ENCODE data around the gene PLCG1.

Gene PLCG1

GRCh38 chr20:41179961-41180360, 42.6 kb downstream of the PLCG1 start:
- DNase-seq (ENCODE audit: low read depth): no peak

- DNase-seq (ENCODE audit: low read depth): no peak
These were observed 43.4 kb downstream of the PLCG1 start for GRCh38 chr20:41180599-41181333.

GRCh38 chr20:41181567-41181966, 44.2 kb downstream of the PLCG1 start:
- no peak for DNase-seq (ENCODE audit: low read depth)

GRCh38 chr20:41182296-41183212, 45.2 kb downstream of the PLCG1 start:
- no peak for DNase-seq (ENCODE audit: low read depth)

GRCh38 chr20:41183391-41183790, 46.0 kb downstream of the PLCG1 start:
- DNase-seq (ENCODE audit: low read depth): no peak

GRCh38 chr20:41183831-41184230, 46.5 kb downstream of the PLCG1 start:
- DNase-seq (ENCODE audit: low read depth): no peak

- DNase-seq (ENCODE audit: low read depth): no peak
These were observed 47.8 kb downstream of the PLCG1 start for GRCh38 chr20:41185013-41185757.

GRCh38 chr20:41187668-41188067, 50.3 kb downstream of the PLCG1 start:
- DNase-seq (ENCODE audit: low read depth): no peak

GRCh38 chr20:41191562-41192500, 54.5 kb downstream of the PLCG1 start:
- no peak for DNase-seq (ENCODE audit: low read depth)

- no peak for DNase-seq (ENCODE audit: low read depth)
These were observed 55.2 kb downstream of the PLCG1 start for GRCh38 chr20:41192575-41192974.

GRCh38 chr20:41196653-41197225, 59.4 kb downstream of the PLCG1 start:
- no peak for DNase-seq (ENCODE audit: low read depth)

- no peak for DNase-seq (ENCODE audit: low read depth)
These were observed 61.1 kb downstream of the PLCG1 start for GRCh38 chr20:41198443-41198842.

GRCh38 chr20:41200446-41201202, 63.3 kb downstream of the PLCG1 start:
- no peak for DNase-seq (ENCODE audit: low read depth)

- DNase-seq (ENCODE audit: low read depth): no peak
These were observed 64.4 kb downstream of the PLCG1 start for GRCh38 chr20:41201760-41202159.

- no peak for DNase-seq (ENCODE audit: low read depth)
These were observed 65.1 kb downstream of the PLCG1 start for GRCh38 chr20:41202426-41202825.

- no peak for DNase-seq (ENCODE audit: low read depth)
These were observed 66.3 kb downstream of the PLCG1 start for GRCh38 chr20:41203660-41204059.

- no peak for DNase-seq (ENCODE audit: low read depth)
These were observed 67.2 kb downstream of the PLCG1 start for GRCh38 chr20:41204304-41205265.

GRCh38 chr20:41205313-41205712, 68.0 kb downstream of the PLCG1 start:
- no peak for DNase-seq (ENCODE audit: low read depth)
